B cell (primary cell): ENCODE data around the gene LTB4R. TPM values are rescaled to one million over a fixed set of nuclear protein-coding genes. Genes with fewer than 3 reads are reported as not detected.

Source experiments
- ATAC-seq: fragments of 200-7000 bp; cut with Tn5 transposase; one replicate; pipeline ENCODE4 v1.10.0; 2021; ENCODE audit warnings: low read depth, mild to moderate bottlenecking, moderate number of reproducible peaks, moderate library complexity
- CTCF ChIA-PET: fragments of 350-600 bp; sonication (Branson Sonifier 250); formaldehyde crosslinking; loops from one replicate; lab custom pipeline; 2021; ENCODE audit warnings: antibody characterized with exemption, inconsistent platforms; lab: Charles Lee
- POLR2A ChIA-PET: fragments of 350-600 bp; sonication (Branson Sonifier 250); formaldehyde crosslinking; loops from one replicate; lab custom pipeline; 2021; ENCODE audit warnings: antibody characterized with exemption; lab: Charles Lee
- DNase-seq: peaks from one replicate; pipeline ENCODE4 v3.0.0; 2013
- H2AFZ ChIP-seq: 2 replicates; pipeline ENCODE4 v1.6.1; 2012; ENCODE audit warnings: mild to moderate bottlenecking, low read depth, low read length; ENCODE audit not compliant: insufficient read depth, poor library complexity, severe bottlenecking
- H3K27ac ChIP-seq, 2 donors: 1 replicate in 1 of 2; 2 replicates in 1 of 2; pipeline ENCODE4 v1.5.1; 2012 to 2013; ENCODE audit warnings: low read length in 2 of 2, mild to moderate bottlenecking in 2 of 2, moderate library complexity in 1 of 2
- H3K27me3 ChIP-seq, 4 experiments: fragments of 200-600 bp in 1 of 4; sonication (generic) in 1 of 4; replicated peaks in 1 of 4; 1 replicate in 2 of 4; 2 replicates in 2 of 4; pipeline versions ENCODE4 v1.6.1 to v1.7.0; 2013 to 2016; ENCODE audit warnings: low read length in 3 of 4, mild to moderate bottlenecking in 2 of 4, mixed read lengths in 1 of 4, moderate library complexity in 1 of 4; ENCODE audit not compliant: insufficient read depth in 4 of 4, control insufficient read depth in 3 of 4; ENCODE audit errors: control extremely low read depth in 1 of 4
- H3K36me3 ChIP-seq, 2 experiments: replicated peaks in 1 of 2; 1 replicate in 1 of 2; 2 replicates in 1 of 2; pipeline versions ENCODE4 v1.6.1 to v1.7.1; 2013; ENCODE audit warnings: low read length in 1 of 2; ENCODE audit not compliant: insufficient read depth in 2 of 2, control insufficient read depth in 1 of 2; ENCODE audit errors: control extremely low read depth in 1 of 2, extremely low read depth in 1 of 2
- H3K4me1 ChIP-seq, 2 donors: fragments of 200-600 bp in 1 of 2; sonication (generic) in 1 of 2; 1 replicate in 1 of 2; 2 replicates in 1 of 2; pipeline versions ENCODE4 v1.5.1 to v1.6.1; 2013 to 2017; ENCODE audit warnings: low read length in 2 of 2; ENCODE audit not compliant: control insufficient read depth in 2 of 2, insufficient read depth in 2 of 2
- H3K4me2 ChIP-seq: replicated peaks from 2 replicates; pipeline ENCODE3; 2012; ENCODE audit warnings: mild to moderate bottlenecking, low read depth, low read length; ENCODE audit not compliant: poor library complexity, severe bottlenecking
- H3K4me3 ChIP-seq, 5 experiments: fragments of 200-600 bp in 1 of 5; sonication (generic) in 1 of 5; 1 replicate in 3 of 5; 2 replicates in 2 of 5; pipeline versions ENCODE4 v1.5.1 to v1.7.0; 2011 to 2016; ENCODE audit warnings: low read length in 4 of 5, mild to moderate bottlenecking in 4 of 5, low read depth in 2 of 5, control low read depth in 1 of 5, moderate library complexity in 1 of 5; ENCODE audit not compliant: insufficient read depth in 1 of 5; ENCODE audit errors: control extremely low read depth in 1 of 5, extremely low read depth in 1 of 5
- H3K79me2 ChIP-seq: fragments of 200-600 bp; sonication (generic); one replicate; pipeline ENCODE4 v1.6.0; 2016; ENCODE audit warnings: low read length; ENCODE audit not compliant: control insufficient read depth, insufficient read depth
- H3K9ac ChIP-seq: fragments of 200-600 bp; sonication (generic); 2 replicates; pipeline ENCODE4 v1.6.1; 2017; ENCODE audit warnings: mild to moderate bottlenecking, low read length, moderate library complexity
- H3K9me3 ChIP-seq, 3 donors: one replicate each; pipeline versions ENCODE4 v1.6.1 to v1.7.1; 2013; ENCODE audit warnings: low read length in 2 of 3; ENCODE audit not compliant: control insufficient read depth in 2 of 3, insufficient read depth in 1 of 3; ENCODE audit errors: control extremely low read depth in 1 of 3
- H4K20me1 ChIP-seq: 2 replicates; pipeline ENCODE4 v1.6.0; 2012; ENCODE audit warnings: mild to moderate bottlenecking, low read length; ENCODE audit not compliant: insufficient read depth, control insufficient read depth, poor library complexity, severe bottlenecking
- H3K27ac Mint-ChIP-seq: one replicate; pipeline ENCODE4 v1.8.0; 2021; ENCODE audit warnings: mixed read lengths
- H3K27me3 Mint-ChIP-seq: one replicate; pipeline ENCODE4 v1.8.0; 2021; ENCODE audit warnings: mixed read lengths
- H3K4me1 Mint-ChIP-seq: one replicate; pipeline ENCODE4 v1.8.0; 2021; ENCODE audit warnings: mixed read lengths
- H3K4me3 Mint-ChIP-seq: one replicate; pipeline ENCODE4 v1.8.0; 2021; ENCODE audit warnings: mixed read lengths
- H3K9me3 Mint-ChIP-seq: one replicate; pipeline ENCODE4 v1.8.0; 2022; ENCODE audit warnings: mixed read lengths; ENCODE audit not compliant: insufficient read depth
- CTCF ChIP-seq: fragments of 200-600 bp; IDR thresholded peaks from one replicate; pipeline ENCODE4 v1.8.0; 2022; ENCODE audit warnings: antibody characterized with exemption, mild to moderate bottlenecking
- EZH2 ChIP-seq: IDR thresholded peaks from 2 replicates; pipeline ENCODE4 v1.6.1; 2012; ENCODE audit warnings: borderline replicate concordance, low read depth, mild to moderate bottlenecking, moderate library complexity, low read length; ENCODE audit not compliant: insufficient read depth, poor library complexity, severe bottlenecking
- WGBS: methylation state at CpG from one replicate; pipeline ENCODE4 v1.1.5; 2013; ENCODE audit warnings: missing lambda C conversion rate; ENCODE audit not compliant: insufficient coverage; 5-methylcytosine and 5-hydroxymethylcytosine counted together
- intact Hi-C: fragments of 100-400 bp; cut with micrococcal nuclease; formaldehyde crosslinking; loops from one replicate; pipeline ENCODE4 v1.10.0; 2022
- polyA plus RNA-seq: library from polyadenylated mRNA; depleted of rRNA; stranded (reverse); fragments of >200 nt; gene quantifications from 2 replicates; pipeline ENCODE4 v1.2.3, GENCODE V29; 2012
- total RNA-seq, 2 donors: library from RNA; stranded (reverse); fragments of 120-200 nt in 1 of 2; gene quantifications; 1 replicate in 1 of 2; 2 replicates in 1 of 2; pipeline versions ENCODE4 v1.2.3 to v1.2.4, GENCODE V29; 2013 to 2022

Gene LTB4R
- total and polyA plus RNA-seq, 2 donors (not counting 1 experiment from before 2014, with no cell fraction given): 8.8 to 19.1 TPM

- Mint-ChIP-seq H3K27ac (no peak overlapping the region), H3K4me1 (peaks cover 16% of the 10 kb centered on the region), H3K9me3 (no peaks in the 10 kb centered on the region), H3K4me3 (no peak overlapping the region), H3K27me3 (no peaks in the 10 kb centered on the region)
- H3K27me3 ChIP-seq: no peaks in the 10 kb centered on the region
- no peak overlapping the region for H3K9ac ChIP-seq
- H3K9me3 ChIP-seq: no peaks in the 10 kb centered on the region
- H3K27ac ChIP-seq: no peak overlapping the region
- ChIA-PET POLR2A (no interaction called here), CTCF (no interaction called here)
- H3K4me3 ChIP-seq: no peak overlapping the region
- DNase-seq (no peak), ATAC-seq (no peak)
- peaks cover 27% of the 10 kb centered on the region for H3K79me2 ChIP-seq
- WGBS: 100% methylated on average over 5 of the region's 5 CpGs
- intact Hi-C loops: no loop called here
- no peak for TF ChIP-seq EZH2
- TF ChIP-seq CTCF: no peak
- H3K4me2 ChIP-seq: no peak overlapping the region
- peaks cover 10 to 23% of the 10 kb centered on the region in 2 donors for H3K4me1 ChIP-seq
- H3K36me3 ChIP-seq: peaks cover 9 to 27% of the 10 kb centered on the region in 2 experiments
- H4K20me1 ChIP-seq: no peaks in the 10 kb centered on the region
- no peak overlapping the region for H2AFZ ChIP-seq
Observed at GRCh38 chr14:24286996-24287395, 24.3 kb upstream of the LTB4R start.

- Histone ChIP-seq H3K36me3 (peaks cover 9 to 42% of the 10 kb centered on the region in 2 experiments), H3K4me2 (peak overlapping the region; percentile 26), H3K27me3 (no peaks in the 10 kb centered on the region), H3K9me3 (no peaks in the 10 kb centered on the region), H3K4me1 (peaks cover 10 to 18% of the 10 kb centered on the region in 2 donors), H2AFZ (no peak overlapping the region), H3K9ac (no peak overlapping the region), H3K79me2 (peaks cover 17% of the 10 kb centered on the region), H3K4me3 (no peak overlapping the region), H3K27ac (no peak overlapping the region), H4K20me1 (no peaks in the 10 kb centered on the region)
- CTCF ChIA-PET: interaction anchor here (0.7 to 5.1 kb wide), 11 partner anchors 8 to 148 kb away, joined by 3 to 41 read pairs (median 5); partner anchors contain the start of genes CIDEB, DHRS1, LTB4R2 and MDP1
- Mint-ChIP-seq H3K27me3 (no peaks in the 10 kb centered on the region), H3K27ac (peak overlapping the region; percentile 41), H3K4me3 (peak overlapping the region; percentile 34), H3K4me1 (peaks cover 12% of the 10 kb centered on the region), H3K9me3 (no peaks in the 10 kb centered on the region)
- DNase-seq (peak; percentile 56), ATAC-seq (peak; percentile 87)
- POLR2A ChIA-PET: interaction anchor here (0.8 to 2.0 kb wide), 6 partner anchors 12 to 175 kb away, joined by 3 to 11 read pairs (median 4); partner anchors contain the start of genes DCAF11, NRL, RABGGTA and TINF2
- TF ChIP-seq CTCF (no peak), EZH2 (no peak)
- WGBS: 68% methylated on average over 4 of the region's 6 CpGs
- intact Hi-C loops: no loop called here
Observed at GRCh38 chr14:24289649-24290280, 21.5 kb upstream of the LTB4R start.
